B cell (primary cell): ENCODE results near the gene SELENOI. TPM values are rescaled to one million over a fixed set of nuclear protein-coding genes. Genes with fewer than 3 reads are reported as not detected.

ENCODE experiments used
- ATAC-seq: fragments of 200-7000 bp; cut with Tn5 transposase; one replicate; pipeline ENCODE4 v1.10.0; 2021; ENCODE audit warnings: low read depth, mild to moderate bottlenecking, moderate number of reproducible peaks, moderate library complexity
- CTCF ChIA-PET: fragments of 350-600 bp; sonication (Branson Sonifier 250); formaldehyde crosslinking; loops from one replicate; lab custom pipeline; 2021; ENCODE audit warnings: antibody characterized with exemption, inconsistent platforms; lab: Charles Lee
- POLR2A ChIA-PET: fragments of 350-600 bp; sonication (Branson Sonifier 250); formaldehyde crosslinking; loops from one replicate; lab custom pipeline; 2021; ENCODE audit warnings: antibody characterized with exemption; lab: Charles Lee
- DNase-seq: peaks from one replicate; pipeline ENCODE4 v3.0.0; 2013
- H2AFZ ChIP-seq: 2 replicates; pipeline ENCODE4 v1.6.1; 2012; ENCODE audit warnings: mild to moderate bottlenecking, low read depth, low read length; ENCODE audit not compliant: insufficient read depth, poor library complexity, severe bottlenecking
- H3K27ac ChIP-seq, 2 donors: 1 replicate in 1 of 2; 2 replicates in 1 of 2; pipeline ENCODE4 v1.5.1; 2012 to 2013; ENCODE audit warnings: low read length in 2 of 2, mild to moderate bottlenecking in 2 of 2, moderate library complexity in 1 of 2
- H3K27me3 ChIP-seq, 4 experiments: fragments of 200-600 bp in 1 of 4; sonication (generic) in 1 of 4; replicated peaks in 1 of 4; 1 replicate in 2 of 4; 2 replicates in 2 of 4; pipeline versions ENCODE4 v1.6.1 to v1.7.0; 2013 to 2016; ENCODE audit warnings: low read length in 3 of 4, mild to moderate bottlenecking in 2 of 4, mixed read lengths in 1 of 4, moderate library complexity in 1 of 4; ENCODE audit not compliant: insufficient read depth in 4 of 4, control insufficient read depth in 3 of 4; ENCODE audit errors: control extremely low read depth in 1 of 4
- H3K36me3 ChIP-seq, 2 experiments: replicated peaks in 1 of 2; 1 replicate in 1 of 2; 2 replicates in 1 of 2; pipeline versions ENCODE4 v1.6.1 to v1.7.1; 2013; ENCODE audit warnings: low read length in 1 of 2; ENCODE audit not compliant: insufficient read depth in 2 of 2, control insufficient read depth in 1 of 2; ENCODE audit errors: control extremely low read depth in 1 of 2, extremely low read depth in 1 of 2
- H3K4me1 ChIP-seq, 2 donors: fragments of 200-600 bp in 1 of 2; sonication (generic) in 1 of 2; 1 replicate in 1 of 2; 2 replicates in 1 of 2; pipeline versions ENCODE4 v1.5.1 to v1.6.1; 2013 to 2017; ENCODE audit warnings: low read length in 2 of 2; ENCODE audit not compliant: control insufficient read depth in 2 of 2, insufficient read depth in 2 of 2
- H3K4me2 ChIP-seq: replicated peaks from 2 replicates; pipeline ENCODE3; 2012; ENCODE audit warnings: mild to moderate bottlenecking, low read depth, low read length; ENCODE audit not compliant: poor library complexity, severe bottlenecking
- H3K4me3 ChIP-seq, 5 experiments: fragments of 200-600 bp in 1 of 5; sonication (generic) in 1 of 5; 1 replicate in 3 of 5; 2 replicates in 2 of 5; pipeline versions ENCODE4 v1.5.1 to v1.7.0; 2011 to 2016; ENCODE audit warnings: low read length in 4 of 5, mild to moderate bottlenecking in 4 of 5, low read depth in 2 of 5, control low read depth in 1 of 5, moderate library complexity in 1 of 5; ENCODE audit not compliant: insufficient read depth in 1 of 5; ENCODE audit errors: control extremely low read depth in 1 of 5, extremely low read depth in 1 of 5
- H3K79me2 ChIP-seq: fragments of 200-600 bp; sonication (generic); one replicate; pipeline ENCODE4 v1.6.0; 2016; ENCODE audit warnings: low read length; ENCODE audit not compliant: control insufficient read depth, insufficient read depth
- H3K9ac ChIP-seq: fragments of 200-600 bp; sonication (generic); 2 replicates; pipeline ENCODE4 v1.6.1; 2017; ENCODE audit warnings: mild to moderate bottlenecking, low read length, moderate library complexity
- H3K9me3 ChIP-seq, 3 donors: one replicate each; pipeline versions ENCODE4 v1.6.1 to v1.7.1; 2013; ENCODE audit warnings: low read length in 2 of 3; ENCODE audit not compliant: control insufficient read depth in 2 of 3, insufficient read depth in 1 of 3; ENCODE audit errors: control extremely low read depth in 1 of 3
- H4K20me1 ChIP-seq: 2 replicates; pipeline ENCODE4 v1.6.0; 2012; ENCODE audit warnings: mild to moderate bottlenecking, low read length; ENCODE audit not compliant: insufficient read depth, control insufficient read depth, poor library complexity, severe bottlenecking
- H3K27ac Mint-ChIP-seq: one replicate; pipeline ENCODE4 v1.8.0; 2021; ENCODE audit warnings: mixed read lengths
- H3K27me3 Mint-ChIP-seq: one replicate; pipeline ENCODE4 v1.8.0; 2021; ENCODE audit warnings: mixed read lengths
- H3K4me1 Mint-ChIP-seq: one replicate; pipeline ENCODE4 v1.8.0; 2021; ENCODE audit warnings: mixed read lengths
- H3K4me3 Mint-ChIP-seq: one replicate; pipeline ENCODE4 v1.8.0; 2021; ENCODE audit warnings: mixed read lengths
- H3K9me3 Mint-ChIP-seq: one replicate; pipeline ENCODE4 v1.8.0; 2022; ENCODE audit warnings: mixed read lengths; ENCODE audit not compliant: insufficient read depth
- CTCF ChIP-seq: fragments of 200-600 bp; IDR thresholded peaks from one replicate; pipeline ENCODE4 v1.8.0; 2022; ENCODE audit warnings: antibody characterized with exemption, mild to moderate bottlenecking
- EZH2 ChIP-seq: IDR thresholded peaks from 2 replicates; pipeline ENCODE4 v1.6.1; 2012; ENCODE audit warnings: borderline replicate concordance, low read depth, mild to moderate bottlenecking, moderate library complexity, low read length; ENCODE audit not compliant: insufficient read depth, poor library complexity, severe bottlenecking
- WGBS: methylation state at CpG from one replicate; pipeline ENCODE4 v1.1.5; 2013; ENCODE audit warnings: missing lambda C conversion rate; ENCODE audit not compliant: insufficient coverage; 5-methylcytosine and 5-hydroxymethylcytosine counted together
- intact Hi-C: fragments of 100-400 bp; cut with micrococcal nuclease; formaldehyde crosslinking; loops from one replicate; pipeline ENCODE4 v1.10.0; 2022
- polyA plus RNA-seq: library from polyadenylated mRNA; depleted of rRNA; stranded (reverse); fragments of >200 nt; gene quantifications from 2 replicates; pipeline ENCODE4 v1.2.3, GENCODE V29; 2012
- total RNA-seq, 2 donors: library from RNA; stranded (reverse); fragments of 120-200 nt in 1 of 2; gene quantifications; 1 replicate in 1 of 2; 2 replicates in 1 of 2; pipeline versions ENCODE4 v1.2.3 to v1.2.4, GENCODE V29; 2013 to 2022

Gene SELENOI
- total and polyA plus RNA-seq, 2 donors (not counting 1 experiment from before 2014, with no cell fraction given) = 3.4 to 20.1 TPM

- no peak for ATAC-seq
- Histone ChIP-seq H2AFZ (no peak overlapping the region), H3K4me2 (no peak overlapping the region), H4K20me1 (no peaks in the 10 kb centered on the region), H3K27me3 (no peaks in the 10 kb centered on the region), H3K9ac (no peak overlapping the region), H3K27ac (no peak overlapping the region), H3K4me3 (no peak overlapping the region), H3K9me3 (no peaks in the 10 kb centered on the region), H3K36me3 (no peaks in the 10 kb centered on the region), H3K4me1 (no peaks in the 10 kb centered on the region), H3K79me2 (no peaks in the 10 kb centered on the region)
- H3K9me3 Mint-ChIP-seq = no peaks in the 10 kb centered on the region
- no peak overlapping the region for H3K27ac Mint-ChIP-seq
- CTCF ChIA-PET = no interaction called here
- intact Hi-C loops = no loop called here
- DNase-seq = no peak
- WGBS = 73% methylated on average over 8 of the region's 8 CpGs
- H3K27me3 Mint-ChIP-seq = peaks cover 8% of the 10 kb centered on the region
- POLR2A ChIA-PET = no interaction called here
- H3K4me3 Mint-ChIP-seq = no peak overlapping the region
- no peak for TF ChIP-seq EZH2
- no peak for TF ChIP-seq CTCF
- no peaks in the 10 kb centered on the region for H3K4me1 Mint-ChIP-seq
Measured at GRCh38 chr2:26438526-26438925, 92.6 kb downstream of the SELENOI start.

- Histone ChIP-seq H3K4me2 (no peak overlapping the region), H4K20me1 (no peaks in the 10 kb centered on the region), H3K9ac (no peak overlapping the region), H3K36me3 (no peaks in the 10 kb centered on the region), H3K79me2 (no peaks in the 10 kb centered on the region), H3K27me3 (no peaks in the 10 kb centered on the region), H3K4me1 (no peaks in the 10 kb centered on the region), H3K9me3 (no peaks in the 10 kb centered on the region), H3K4me3 (no peak overlapping the region), H2AFZ (no peak overlapping the region), H3K27ac (no peak overlapping the region)
- Mint-ChIP-seq H3K9me3 (no peaks in the 10 kb centered on the region), H3K4me1 (no peaks in the 10 kb centered on the region), H3K27me3 (peaks cover 6% of the 10 kb centered on the region), H3K27ac (no peak overlapping the region), H3K4me3 (no peak overlapping the region)
- intact Hi-C loops = no loop called here
- ChIA-PET CTCF (no interaction called here), POLR2A (no interaction called here)
- DNase-seq (no peak), ATAC-seq (no peak)
- 70% methylated on average over 5 of the region's 5 CpGs for WGBS
- TF ChIP-seq EZH2 (no peak), CTCF (no peak)
Measured at GRCh38 chr2:26438926-26439325, 93.0 kb downstream of the SELENOI start.
